HCEC 1CT (cell line): Measurements from ENCODE around the gene SCGB1A1.

Experiments used
- DNase-seq: peaks from one replicate; pipeline ENCODE4 v3.0.0-alpha.2; 2017

SCGB1A1 gene

GRCh38 chr11:62398011-62398994 lies 20.5 kb upstream of the SCGB1A1 start:
- DNase-seq: no peak

- no peak for DNase-seq
These were observed 19.5 kb upstream of the SCGB1A1 start for GRCh38 chr11:62399172-62399877.

- DNase-seq: no peak
These were observed 19.0 kb upstream of the SCGB1A1 start for GRCh38 chr11:62399878-62400266.

GRCh38 chr11:62400281-62400680 lies 18.6 kb upstream of the SCGB1A1 start:
- no peak for DNase-seq

GRCh38 chr11:62400760-62401159 lies 18.1 kb upstream of the SCGB1A1 start:
- peak; percentile 19 for DNase-seq

GRCh38 chr11:62401356-62401755 lies 17.5 kb upstream of the SCGB1A1 start:
- DNase-seq: no peak

- no peak for DNase-seq
These were observed 17.0 kb upstream of the SCGB1A1 start for GRCh38 chr11:62401811-62402210.

GRCh38 chr11:62402226-62402959 lies 16.4 kb upstream of the SCGB1A1 start:
- no peak for DNase-seq

- no peak for DNase-seq
These were observed 15.7 kb upstream of the SCGB1A1 start for GRCh38 chr11:62402960-62403730.

- no peak for DNase-seq
These were observed 14.4 kb upstream of the SCGB1A1 start for GRCh38 chr11:62404435-62404834.

GRCh38 chr11:62404901-62405300 lies 13.9 kb upstream of the SCGB1A1 start:
- DNase-seq: no peak

GRCh38 chr11:62406034-62406433 lies 12.8 kb upstream of the SCGB1A1 start:
- DNase-seq: no peak

- no peak for DNase-seq
These were observed 9.0 kb upstream of the SCGB1A1 start for GRCh38 chr11:62409831-62410230.

GRCh38 chr11:62410972-62411371 lies 7.9 kb upstream of the SCGB1A1 start:
- no peak for DNase-seq

GRCh38 chr11:62411524-62411923 lies 7.3 kb upstream of the SCGB1A1 start:
- no peak for DNase-seq

- no peak for DNase-seq
These were observed 5.7 kb upstream of the SCGB1A1 start for GRCh38 chr11:62413060-62413696.

- DNase-seq: no peak
These were observed 2.2 kb upstream of the SCGB1A1 start for GRCh38 chr11:62416596-62416995.

- DNase-seq: no peak
These were observed 697 bp upstream of the SCGB1A1 start for GRCh38 chr11:62418136-62418535.

GRCh38 chr11:62419314-62419929 lies 589 bp downstream of the SCGB1A1 start:
- DNase-seq: no peak

- DNase-seq: no peak
These were observed 1.1 kb downstream of the SCGB1A1 start for GRCh38 chr11:62419943-62420342.

GRCh38 chr11:62420882-62421281 lies 2.0 kb downstream of the SCGB1A1 start:
- DNase-seq: no peak

GRCh38 chr11:62421996-62422395 lies 3.2 kb downstream of the SCGB1A1 start:
- DNase-seq: no peak
